GM12801 (cell line): ENCODE measurements around the gene NUP133.

Experiments
- CTCF ChIP-seq: IDR thresholded peaks from one replicate; pipeline ENCODE4 v1.5.1; 2011; ENCODE audit warnings: control low read depth; ENCODE audit not compliant: insufficient read length; ENCODE audit errors: extremely low read depth

The NUP133 gene

GRCh38 chr1:229478852-229479251, 29.3 kb downstream of the NUP133 start:
- no peak for TF ChIP-seq CTCF

GRCh38 chr1:229474509-229474908, 33.6 kb downstream of the NUP133 start:
- no peak for TF ChIP-seq CTCF

GRCh38 chr1:229471175-229471574, 37.0 kb downstream of the NUP133 start:
- no peak for TF ChIP-seq CTCF

- TF ChIP-seq CTCF = no peak
Observed at GRCh38 chr1:229470406-229471043, 37.6 kb downstream of the NUP133 start.

GRCh38 chr1:229466887-229467286, 41.3 kb downstream of the NUP133 start:
- TF ChIP-seq CTCF = no peak

- no peak for TF ChIP-seq CTCF
Observed at GRCh38 chr1:229464672-229465071, 43.5 kb downstream of the NUP133 start.

GRCh38 chr1:229461032-229461668, 47.0 kb downstream of the NUP133 start:
- no peak for TF ChIP-seq CTCF
